Gastroesophageal sphincter (tissue), 3 donors: ENCODE results near the gene PIGS.

ENCODE experiments used
- EP300 ChIP-seq: sonication (generic); formaldehyde crosslinking; IDR thresholded peaks from one replicate; pipeline ENCODE4 v1.6.1; 2017; ENCODE audit warnings: antibody characterized with exemption, mild to moderate bottlenecking
- POLR2A ChIP-seq, 2 donors: fragments of 450-650 bp; IDR thresholded peaks; one replicate each; pipeline ENCODE4 v1.6.1; 2017; ENCODE audit warnings: antibody characterized with exemption in 2 of 2, mild to moderate bottlenecking in 2 of 2, moderate library complexity in 1 of 2
- TF ChIP-seq, protein P1 (sequence below), 4 experiments: fragments of 200-600 bp in 2 of 4; fragments of 450-650 bp in 2 of 4; sonication (generic) in 1 of 4; IDR thresholded peaks; one replicate each; pipeline ENCODE4 v1.5.1; 2017 to 2019; ENCODE audit warnings: antibody characterized with exemption in 4 of 4, mild to moderate bottlenecking in 2 of 4, moderate library complexity in 2 of 4

DNA sequence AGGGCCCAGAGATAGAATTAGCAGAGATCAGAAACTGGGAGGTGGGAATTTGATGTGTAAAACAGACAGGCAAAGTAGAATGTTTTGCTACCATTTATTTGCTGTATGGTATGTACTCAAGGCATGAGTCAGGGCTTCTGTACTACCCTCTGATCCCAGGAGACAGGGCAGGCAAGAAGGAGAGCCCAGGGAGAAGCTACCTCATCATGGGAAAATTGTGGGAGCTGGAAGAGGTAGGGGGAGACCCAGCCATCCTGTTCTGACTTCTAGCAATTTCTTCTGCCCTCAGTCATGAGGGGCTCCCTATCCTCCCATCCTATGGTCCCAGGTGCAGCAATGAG, 1.7 kb upstream of the PIGS start:
- TF ChIP-seq, protein P1, sequence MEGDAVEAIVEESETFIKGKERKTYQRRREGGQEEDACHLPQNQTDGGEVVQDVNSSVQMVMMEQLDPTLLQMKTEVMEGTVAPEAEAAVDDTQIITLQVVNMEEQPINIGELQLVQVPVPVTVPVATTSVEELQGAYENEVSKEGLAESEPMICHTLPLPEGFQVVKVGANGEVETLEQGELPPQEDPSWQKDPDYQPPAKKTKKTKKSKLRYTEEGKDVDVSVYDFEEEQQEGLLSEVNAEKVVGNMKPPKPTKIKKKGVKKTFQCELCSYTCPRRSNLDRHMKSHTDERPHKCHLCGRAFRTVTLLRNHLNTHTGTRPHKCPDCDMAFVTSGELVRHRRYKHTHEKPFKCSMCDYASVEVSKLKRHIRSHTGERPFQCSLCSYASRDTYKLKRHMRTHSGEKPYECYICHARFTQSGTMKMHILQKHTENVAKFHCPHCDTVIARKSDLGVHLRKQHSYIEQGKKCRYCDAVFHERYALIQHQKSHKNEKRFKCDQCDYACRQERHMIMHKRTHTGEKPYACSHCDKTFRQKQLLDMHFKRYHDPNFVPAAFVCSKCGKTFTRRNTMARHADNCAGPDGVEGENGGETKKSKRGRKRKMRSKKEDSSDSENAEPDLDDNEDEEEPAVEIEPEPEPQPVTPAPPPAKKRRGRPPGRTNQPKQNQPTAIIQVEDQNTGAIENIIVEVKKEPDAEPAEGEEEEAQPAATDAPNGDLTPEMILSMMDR (IDR thresholded peaks at IDR 0.05) = no peak
- TF ChIP-seq EP300 = no peak
- no peak for TF ChIP-seq POLR2A (IDR thresholded peaks at IDR 0.05)
